ENCODE results near the gene KCNQ1OT1. TPM values are rescaled to one million over a fixed set of nuclear protein-coding genes. Genes with fewer than 3 reads are reported as not detected.

KCNQ1OT1 gene
- total RNA-seq, 1 donor from 2014 or later = 0.57 TPM

DNA sequence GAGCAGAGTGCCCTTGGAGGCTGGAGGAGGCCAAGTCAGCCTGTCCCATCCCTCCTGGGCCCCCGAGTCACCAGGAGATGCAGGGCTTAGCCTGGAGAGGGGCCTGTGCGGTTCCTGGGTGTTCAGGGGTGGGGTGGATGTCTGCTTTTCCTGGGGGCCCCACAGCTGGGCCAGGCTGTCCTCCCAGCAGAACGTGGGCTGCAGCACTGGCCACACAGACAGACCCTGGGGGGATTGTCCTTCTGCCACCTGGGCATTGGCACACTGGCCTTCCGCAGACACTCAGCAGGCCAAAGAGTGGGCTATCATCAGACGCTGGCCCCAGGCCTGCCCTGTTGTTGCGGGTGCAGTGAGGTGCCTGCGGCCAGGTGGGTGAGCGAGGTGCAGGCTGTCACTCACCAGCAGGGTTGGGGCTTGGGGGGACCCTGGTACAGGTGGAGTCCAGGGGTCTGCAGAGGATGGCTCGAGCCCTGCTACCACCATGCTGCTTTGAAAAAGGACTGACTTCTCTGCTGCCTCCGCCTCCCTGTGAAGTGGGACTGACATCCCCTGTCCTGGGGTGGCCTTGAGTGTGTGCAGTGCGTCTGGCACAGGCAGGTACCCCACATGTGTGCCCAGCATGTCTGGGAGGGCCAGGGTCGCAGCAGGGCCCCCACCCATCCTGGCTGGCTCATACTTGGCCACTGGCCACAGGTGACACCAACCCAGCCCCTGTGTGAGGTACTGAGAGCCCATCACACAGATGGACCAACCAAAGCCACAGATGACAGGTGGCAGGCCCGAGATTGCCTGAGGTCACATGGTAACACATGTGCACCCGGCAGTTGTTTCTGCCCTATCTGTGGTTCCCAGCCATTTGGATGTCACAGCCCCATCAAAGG is 39.0 kb upstream of the KCNQ1OT1 start:
- intact Hi-C loops (cut with DNase I) = no loop called here

DNA sequence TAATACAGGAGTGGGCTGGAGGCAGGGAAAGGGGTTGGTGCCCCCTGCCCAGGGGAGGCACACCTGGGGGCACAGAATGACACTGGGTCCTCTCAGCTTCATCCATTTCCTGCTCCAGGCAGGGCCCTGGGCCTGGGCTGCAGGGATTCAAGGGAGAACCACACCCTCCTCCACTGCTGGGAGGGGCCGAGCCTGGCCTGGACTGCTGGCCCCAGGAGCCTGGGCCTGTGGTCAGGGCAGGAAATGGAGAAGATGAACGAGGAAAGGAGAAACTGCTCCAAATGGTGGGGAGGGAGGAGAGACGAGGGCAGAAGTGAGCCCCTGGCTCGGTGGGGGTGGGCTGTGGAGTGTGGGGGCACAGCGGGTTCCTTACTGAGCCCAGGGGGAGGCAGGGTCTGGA is 38.1 kb upstream of the KCNQ1OT1 start:
- intact Hi-C loops (cut with DNase I) = no loop called here
- no peak for DNase-seq (ENCODE audit: low spot score)

More for the DNA sequence above, 39.0 kb upstream of the KCNQ1OT1 start:
- DNase-seq (ENCODE audit: low spot score) = no peak

DNA sequence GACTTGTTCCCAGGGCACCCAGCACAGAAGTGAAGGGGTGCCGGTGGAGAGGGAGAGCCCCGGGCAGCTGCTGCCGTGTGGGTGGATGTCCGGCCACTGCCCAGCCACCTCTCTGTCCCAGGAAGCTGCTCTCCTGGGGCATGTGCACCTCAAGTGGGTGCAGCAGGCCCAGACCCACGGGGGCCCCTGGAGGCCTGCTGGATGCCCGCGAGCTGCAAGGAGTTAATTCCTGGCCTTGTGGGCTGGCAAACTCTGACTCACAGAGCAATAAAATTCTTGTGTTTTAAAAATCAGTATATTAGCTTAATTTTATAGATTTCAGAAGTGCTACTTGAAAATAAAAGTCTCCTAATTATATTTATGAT is 37.4 kb upstream of the KCNQ1OT1 start:
- intact Hi-C loops (cut with DNase I) = no loop called here

GRCh38 chr11:2736577-2737225 is 36.9 kb upstream of the KCNQ1OT1 start:
- intact Hi-C loops (cut with DNase I) = no loop called here
- DNase-seq (ENCODE audit: low spot score) = no peak

More for the DNA sequence above, 37.4 kb upstream of the KCNQ1OT1 start:
- no peak for DNase-seq (ENCODE audit: low spot score)

DNA sequence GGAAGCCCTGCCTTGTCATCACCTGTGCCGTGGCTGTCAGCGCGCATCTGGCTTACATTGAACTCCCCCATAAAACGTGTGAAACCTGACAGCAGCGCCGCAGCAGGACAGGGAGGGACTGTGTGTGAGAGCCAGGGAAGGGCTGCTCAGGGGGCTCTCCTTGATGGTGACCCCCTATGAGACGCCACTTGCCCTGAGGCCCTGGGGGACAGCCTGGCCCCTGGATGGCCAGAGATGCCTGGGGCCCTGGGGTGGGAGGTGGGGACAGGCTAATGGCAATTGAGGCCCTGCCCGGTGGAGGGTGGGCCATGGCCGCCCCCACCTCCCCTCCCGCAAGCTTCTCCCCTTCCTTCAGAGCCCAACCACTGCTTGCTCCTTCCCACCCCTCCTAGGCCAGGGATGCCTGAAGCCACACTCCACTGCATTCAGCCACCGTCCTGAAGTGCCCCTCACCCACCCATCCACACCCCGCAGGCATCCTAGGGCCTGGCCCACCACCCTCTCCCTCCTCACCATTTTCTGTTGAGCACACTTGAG is 35.3 kb upstream of the KCNQ1OT1 start:
- intact Hi-C loops (cut with DNase I) = no loop called here
- no peak for DNase-seq (ENCODE audit: low spot score)

GRCh38 chr11:2734181-2735052 is 34.6 kb upstream of the KCNQ1OT1 start:
- intact Hi-C loops (cut with DNase I) = no loop called here
- no peak for DNase-seq (ENCODE audit: low spot score)

DNA sequence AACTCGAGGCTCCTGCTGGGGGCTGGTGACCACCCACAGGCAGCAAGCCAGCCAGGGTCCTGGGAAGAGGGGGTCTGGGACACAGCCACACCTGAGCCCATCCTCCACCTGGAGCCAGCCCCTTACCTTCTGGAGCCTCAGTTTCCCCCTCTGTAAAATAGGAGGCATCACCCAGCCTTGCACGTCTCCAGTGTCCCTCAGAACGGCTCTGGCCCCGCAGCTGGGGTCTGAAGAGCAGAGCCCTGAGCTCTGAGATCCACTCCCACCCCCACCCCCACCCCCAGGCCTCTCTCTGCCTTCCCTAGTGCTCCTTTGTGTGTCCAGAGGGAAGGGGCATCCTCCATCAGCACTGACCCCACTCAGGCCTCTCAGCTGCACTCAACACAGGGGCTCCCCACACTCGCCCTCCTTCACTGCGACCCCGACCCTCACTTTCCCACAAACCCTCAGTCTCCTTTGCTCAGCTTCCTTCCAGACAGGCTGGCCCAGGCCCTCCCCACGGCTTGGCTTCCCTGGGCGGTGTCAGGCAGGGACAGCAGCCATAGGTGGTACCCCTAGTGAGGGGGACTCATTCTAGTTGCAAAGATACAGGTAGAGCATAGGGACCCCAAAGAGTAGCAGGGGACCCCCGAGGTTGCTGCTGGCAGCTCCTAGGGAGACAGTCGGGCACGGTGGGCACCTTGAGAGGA is 33.3 kb upstream of the KCNQ1OT1 start:
- DNase-seq (ENCODE audit: low spot score) = no peak
- intact Hi-C loops (cut with DNase I) = no loop called here

DNA sequence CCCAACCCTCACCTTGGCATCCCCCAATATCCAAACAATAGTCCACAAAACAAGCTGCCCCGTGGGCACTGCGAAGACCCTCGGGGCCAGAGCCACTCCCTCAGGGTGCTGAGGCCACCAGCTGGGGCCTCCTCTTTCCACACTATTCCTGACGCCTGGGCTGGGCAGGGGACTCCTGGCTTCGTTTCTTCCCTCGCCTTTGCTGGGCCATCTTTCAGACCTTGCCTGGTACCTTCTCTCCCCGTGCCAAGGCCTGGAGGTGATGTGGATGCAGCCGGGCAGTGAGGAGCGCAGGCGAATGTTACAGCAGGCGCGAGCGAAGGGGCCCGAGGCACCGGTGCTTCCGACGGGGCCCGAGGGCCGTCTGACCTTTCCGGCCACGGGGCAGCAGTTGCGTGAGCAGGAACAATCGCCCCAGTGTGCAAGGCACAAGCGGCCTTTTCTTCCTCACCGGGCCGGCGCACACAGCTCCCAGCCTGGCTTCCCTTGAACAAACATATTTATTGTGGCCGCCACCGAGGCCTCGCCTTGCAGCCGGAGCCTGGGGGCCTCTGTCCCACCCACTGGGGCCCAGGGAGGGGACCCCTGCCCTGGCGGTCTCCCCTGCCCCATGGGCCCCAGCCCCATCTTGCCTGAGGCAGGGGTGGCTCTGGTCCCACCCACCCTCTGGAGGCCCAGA is 32.6 kb upstream of the KCNQ1OT1 start:
- intact Hi-C loops (cut with DNase I) = no loop called here
- DNase-seq (ENCODE audit: low spot score) = no peak

DNA sequence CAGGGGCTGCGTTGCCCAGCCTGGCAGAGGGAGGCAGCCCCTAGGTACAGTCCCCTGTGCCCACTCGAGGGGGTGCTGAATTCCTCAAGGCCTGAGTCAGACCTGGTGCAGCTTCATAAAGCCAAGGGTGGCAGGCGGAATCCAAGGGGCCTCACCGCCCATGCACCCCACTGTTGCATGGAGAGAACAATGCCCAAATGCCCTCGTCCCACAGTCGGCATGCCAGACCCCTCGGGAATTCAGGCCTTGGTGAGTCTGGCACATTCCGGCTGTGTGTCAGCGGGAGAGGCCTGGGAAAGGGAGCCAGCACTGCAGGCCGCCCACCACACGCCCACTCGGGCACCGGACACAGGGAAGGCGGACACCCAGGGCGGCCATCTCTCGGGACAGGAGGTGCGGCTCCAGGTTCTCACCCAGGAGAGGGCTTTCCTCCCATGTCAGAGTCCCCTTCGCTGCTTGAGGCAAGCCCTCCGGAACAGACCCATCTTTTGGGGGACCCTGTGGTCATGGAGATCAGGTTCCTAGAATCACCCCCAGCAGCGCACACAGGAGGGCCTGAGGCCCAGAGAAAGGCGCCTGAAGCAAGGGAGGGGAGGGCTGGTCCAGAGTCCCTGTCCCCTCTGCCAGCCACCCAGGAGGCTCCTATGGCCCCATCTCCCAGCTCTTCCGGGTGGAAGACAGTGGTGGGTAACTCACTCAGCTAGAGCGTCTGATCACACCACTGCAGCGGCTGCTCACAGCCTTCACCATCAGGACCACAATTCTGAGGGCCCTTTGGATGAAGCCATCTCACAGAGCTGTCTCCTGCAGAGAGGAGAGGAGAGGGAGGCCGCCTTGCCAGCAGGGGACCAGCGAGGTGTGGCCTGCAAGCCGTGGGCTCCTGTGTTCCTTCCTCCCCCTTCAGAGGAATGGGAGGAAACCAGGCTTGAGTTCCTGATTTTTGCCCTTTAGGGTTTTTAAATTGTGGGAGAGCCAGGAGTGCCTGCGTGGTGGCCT is 31.6 kb upstream of the KCNQ1OT1 start:
- DNase-seq (ENCODE audit: low spot score) = no peak
- intact Hi-C loops (cut with DNase I) = loop anchor here (2.0 kb wide), 1 partner anchor 47 kb away; no protein-coding TSS in a partner anchor

GRCh38 chr11:2730272-2731129 is 30.7 kb upstream of the KCNQ1OT1 start:
- DNase-seq (ENCODE audit: low spot score) = no peak
- intact Hi-C loops (cut with DNase I) = loop anchor here (2.0 kb wide), 1 partner anchor 46 kb away; no protein-coding TSS in a partner anchor

GRCh38 chr11:2729841-2730240 is 30.0 kb upstream of the KCNQ1OT1 start:
- no peak for DNase-seq (ENCODE audit: low spot score)
- intact Hi-C loops (cut with DNase I) = loop anchor here (2.0 kb wide), 1 partner anchor 45 kb away; no protein-coding TSS in a partner anchor

DNA sequence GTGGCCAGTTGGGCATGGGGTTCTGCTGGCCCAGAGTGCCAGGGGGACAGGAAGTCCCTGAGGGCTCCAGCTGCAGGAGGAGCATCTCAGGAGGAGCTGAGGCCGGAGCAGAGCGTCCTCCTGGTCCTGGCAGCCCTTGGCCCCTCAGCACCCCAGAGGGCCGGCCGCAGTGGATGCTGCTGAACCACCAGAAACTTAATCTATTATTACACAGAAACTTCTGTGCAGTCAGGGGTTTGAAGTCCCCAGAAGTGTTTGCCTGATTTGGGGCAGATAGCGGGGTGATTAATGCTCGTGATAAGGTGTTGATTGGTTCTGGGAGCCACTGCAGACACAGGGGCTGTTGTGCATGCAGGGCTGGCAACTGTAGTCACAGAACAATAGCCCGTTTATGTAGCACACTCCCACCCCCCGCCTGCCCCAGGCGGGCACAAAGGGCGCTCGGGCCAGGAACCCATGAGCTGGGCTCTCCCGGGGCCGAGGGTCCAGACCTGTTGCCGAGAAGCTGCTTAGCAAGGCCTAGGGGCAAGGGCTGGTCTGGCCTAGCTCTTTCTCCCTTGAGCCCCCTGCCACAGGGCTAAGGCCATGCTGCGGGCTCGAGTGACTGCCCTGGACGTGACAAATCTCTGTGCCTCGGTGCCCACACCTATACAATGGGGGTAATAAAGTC is 29.0 kb upstream of the KCNQ1OT1 start:
- intact Hi-C loops (cut with DNase I) = no loop called here

DNA sequence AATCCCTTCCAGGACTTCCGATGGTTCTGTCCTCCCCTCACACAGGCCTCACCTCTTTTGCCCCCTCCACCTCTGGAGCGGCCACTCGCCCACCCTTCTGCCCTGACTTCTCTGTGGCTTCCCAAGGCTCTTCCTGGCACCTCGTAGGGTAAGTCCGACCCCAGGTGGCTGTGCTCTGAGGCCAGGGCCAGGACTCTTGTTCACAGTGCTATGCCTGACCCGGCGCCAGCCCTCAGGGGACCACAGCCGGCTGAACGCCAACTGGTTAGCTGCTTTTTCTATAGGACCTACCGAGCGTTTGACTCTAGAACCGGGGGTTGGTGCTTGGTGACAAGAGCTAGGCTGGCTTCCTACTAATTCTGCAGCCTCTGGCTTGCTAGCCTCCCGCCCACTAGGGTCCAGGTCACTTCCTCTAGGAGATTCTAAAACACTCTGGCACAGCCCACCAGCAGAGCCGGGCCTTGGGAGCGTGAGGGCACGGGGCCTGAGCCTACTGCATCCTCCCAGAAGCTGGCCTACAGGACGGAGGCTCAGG is 28.4 kb upstream of the KCNQ1OT1 start:
- no peak for DNase-seq (ENCODE audit: low spot score)
- intact Hi-C loops (cut with DNase I) = no loop called here

More for the DNA sequence above, 29.0 kb upstream of the KCNQ1OT1 start:
- DNase-seq (ENCODE audit: low spot score) = no peak

DNA sequence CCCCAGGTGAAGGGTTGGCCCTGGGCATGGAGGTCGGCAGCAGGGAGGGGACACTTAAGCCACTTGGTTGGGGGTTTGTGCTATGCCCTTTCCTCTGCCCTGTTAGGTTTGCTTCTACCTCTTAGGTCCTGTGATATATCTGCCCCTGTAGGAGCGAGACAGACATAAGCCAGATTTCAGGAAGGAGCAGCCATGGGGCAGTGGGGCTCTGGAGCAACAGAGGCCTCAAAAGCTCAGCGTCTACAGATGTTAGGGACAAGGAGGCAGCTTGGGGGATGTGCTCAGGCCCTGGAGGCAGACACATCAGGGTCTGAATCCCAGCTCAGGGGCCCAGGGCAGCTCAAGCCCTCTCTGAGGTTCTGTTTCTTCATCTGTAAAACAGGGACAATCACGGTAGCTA is 27.2 kb upstream of the KCNQ1OT1 start:
- intact Hi-C loops (cut with DNase I) = no loop called here
- no peak for DNase-seq (ENCODE audit: low spot score)

DNA sequence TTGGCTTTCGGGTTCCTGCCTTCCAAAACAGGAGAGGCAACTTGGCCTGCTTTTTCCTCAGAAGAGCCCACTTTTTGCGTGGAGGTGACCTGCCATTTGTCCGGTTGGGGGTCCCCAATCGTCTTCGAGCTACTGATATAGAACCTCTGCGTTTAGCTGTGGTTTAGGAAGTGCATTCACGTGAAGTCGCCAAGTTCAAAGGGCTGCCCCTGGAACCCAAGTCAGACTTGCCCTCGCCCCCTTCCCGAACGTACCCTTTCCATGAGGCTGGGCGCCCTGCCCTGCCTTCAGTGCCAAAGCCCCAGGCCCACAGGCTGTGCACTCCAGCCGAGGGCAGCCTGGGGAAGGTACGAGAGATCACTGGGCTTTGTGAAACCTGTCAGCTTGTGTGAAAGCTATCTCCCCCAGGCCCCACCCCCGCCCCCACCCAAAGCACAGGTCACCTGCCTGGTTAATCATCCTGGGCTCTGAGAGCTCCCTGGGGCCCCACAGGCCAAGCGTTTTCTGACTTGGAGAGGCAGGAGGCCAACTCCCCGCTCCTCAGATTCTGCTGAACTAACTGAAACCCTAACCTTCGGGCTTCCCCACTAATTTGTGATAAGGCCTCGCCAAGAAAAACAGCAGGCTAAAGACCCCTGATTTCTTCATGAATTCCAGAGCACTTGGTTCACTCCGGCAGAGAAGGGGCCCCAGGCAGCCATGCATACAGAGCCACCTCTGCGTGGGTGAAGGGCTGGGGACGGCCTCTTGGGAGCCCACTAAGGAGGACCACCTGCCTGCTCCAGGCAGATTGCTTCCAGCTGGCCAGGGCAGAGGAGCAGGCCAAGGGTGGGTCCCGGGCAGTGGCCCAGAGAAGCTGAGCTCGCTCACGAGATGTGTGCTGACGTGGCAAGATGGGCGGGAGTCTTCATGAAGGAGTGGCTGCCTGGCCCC is 25.8 kb upstream of the KCNQ1OT1 start:
- DNase-seq (ENCODE audit: low spot score) = no peak
- intact Hi-C loops (cut with DNase I) = no loop called here
